T-helper 1 cell (primary cell): ENCODE measurements around the gene TLE4.
"Not testable (repeated sequence)": the region's sequence is repeated elsewhere in the genome, so short reads cannot be mapped to it uniquely, and the experiment has no call there.

Source experiments
- DNase-seq, 5 donors: peaks; one replicate each; pipeline ENCODE4 v3.0.0-alpha.2; 2012 to 2020

Gene TLE4

GRCh38 chr9:79638806-79639205 lies 67.0 kb downstream of the TLE4 start:
- no peak for DNase-seq

- DNase-seq: no peak
Measured at GRCh38 chr9:79639354-79639753, 67.6 kb downstream of the TLE4 start.

- not testable (repeated sequence) for DNase-seq
Measured at GRCh38 chr9:79640067-79640466, 68.3 kb downstream of the TLE4 start.

GRCh38 chr9:79641070-79641469 lies 69.3 kb downstream of the TLE4 start:
- no peak for DNase-seq

GRCh38 chr9:79642671-79643070 lies 70.9 kb downstream of the TLE4 start:
- DNase-seq: no peak

- no peak for DNase-seq
Measured at GRCh38 chr9:79644048-79644447, 72.3 kb downstream of the TLE4 start.

DNA sequence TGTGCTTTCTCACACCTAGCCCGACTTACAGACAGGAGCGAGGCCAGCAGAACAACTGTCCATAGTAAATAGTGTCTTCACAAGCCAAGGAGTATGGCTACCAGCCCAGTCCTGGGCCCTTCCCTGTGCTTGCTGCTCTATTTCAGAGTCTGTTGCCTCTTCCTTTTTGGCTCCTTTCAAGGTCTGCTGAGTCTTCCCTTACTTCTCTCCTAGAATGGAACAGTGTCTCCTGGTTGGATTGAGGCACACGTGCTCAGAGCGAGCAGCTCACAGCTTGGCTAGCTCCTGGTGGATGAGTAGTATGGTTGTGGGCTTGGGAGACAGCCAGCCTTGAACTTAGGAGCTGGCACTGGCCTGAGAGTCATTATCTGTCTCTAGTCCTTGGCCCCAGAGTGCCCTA lies 72.8 kb downstream of the TLE4 start:
- DNase-seq: no peak

GRCh38 chr9:79645110-79645509 lies 73.3 kb downstream of the TLE4 start:
- no peak for DNase-seq

DNA sequence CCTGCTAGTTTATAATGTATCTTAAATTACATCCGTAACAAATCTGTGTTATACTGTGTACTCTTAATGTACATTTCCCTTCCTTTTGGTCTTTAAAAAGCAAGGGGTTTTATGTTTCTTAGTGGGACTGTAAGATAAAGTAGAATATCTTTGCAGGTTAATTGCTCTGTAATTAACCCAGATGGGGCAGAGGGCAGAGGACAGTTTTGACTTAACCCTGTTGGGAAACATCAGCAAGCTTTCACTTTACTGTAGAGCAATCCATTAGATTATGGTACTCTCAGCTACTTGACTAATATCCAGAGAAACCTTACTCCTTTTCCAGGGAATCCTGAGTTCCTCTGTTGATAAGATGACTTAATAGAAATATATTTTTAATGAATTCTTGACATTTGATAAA lies 74.3 kb downstream of the TLE4 start:
- DNase-seq: no peak

DNA sequence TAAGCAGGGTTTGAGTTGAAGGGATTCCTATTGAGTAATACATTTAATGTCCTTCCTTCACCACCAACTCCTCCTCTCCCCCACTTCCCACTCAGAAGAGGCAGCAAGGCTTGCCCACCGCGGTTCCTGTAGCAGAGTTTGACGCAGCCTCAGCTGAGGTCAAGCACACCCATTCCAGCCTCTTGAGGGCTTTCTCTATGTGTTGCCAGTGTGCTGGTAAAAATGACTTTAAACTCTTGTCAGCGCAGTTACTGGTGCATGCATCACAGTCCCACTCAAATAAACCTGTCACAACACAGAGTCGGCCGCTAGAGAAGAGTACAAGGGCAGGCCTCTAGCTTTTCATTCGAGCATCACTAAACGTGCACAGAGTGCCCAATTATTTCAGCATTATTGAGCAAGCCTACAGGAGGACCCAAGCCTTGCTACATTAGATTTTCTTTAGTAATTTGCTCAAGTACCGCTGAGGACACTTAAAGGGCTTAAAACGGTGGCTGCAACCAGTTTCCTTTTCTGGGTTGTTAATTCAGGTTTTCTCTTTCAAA lies 79.6 kb downstream of the TLE4 start:
- no peak for DNase-seq

- no peak for DNase-seq
Measured at GRCh38 chr9:79652598-79652997, 80.8 kb downstream of the TLE4 start.

- not testable (repeated sequence) for DNase-seq
Measured at GRCh38 chr9:79654591-79655382, 83.0 kb downstream of the TLE4 start.

DNA sequence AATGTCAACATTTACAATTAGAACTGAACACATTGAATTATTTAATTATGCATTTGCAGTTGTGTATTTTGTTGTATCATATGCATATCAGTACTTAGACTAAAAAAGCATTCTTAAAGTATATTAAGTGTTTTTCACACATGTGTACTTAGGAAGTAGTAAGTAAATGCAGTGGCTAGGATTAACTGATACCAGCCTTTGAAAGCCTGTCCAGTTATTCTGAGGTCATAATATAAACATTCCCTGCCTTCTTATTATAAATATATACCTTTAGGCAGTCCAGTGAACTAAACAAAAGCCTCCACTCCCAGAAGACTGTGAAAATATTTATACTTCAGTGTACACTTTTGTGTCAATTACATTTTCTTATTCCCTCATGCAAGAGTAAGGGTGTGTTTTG lies 83.8 kb downstream of the TLE4 start:
- no peak for DNase-seq

GRCh38 chr9:79656169-79656568 lies 84.4 kb downstream of the TLE4 start:
- no peak for DNase-seq

GRCh38 chr9:79657891-79658290 lies 86.1 kb downstream of the TLE4 start:
- DNase-seq: no peak

DNA sequence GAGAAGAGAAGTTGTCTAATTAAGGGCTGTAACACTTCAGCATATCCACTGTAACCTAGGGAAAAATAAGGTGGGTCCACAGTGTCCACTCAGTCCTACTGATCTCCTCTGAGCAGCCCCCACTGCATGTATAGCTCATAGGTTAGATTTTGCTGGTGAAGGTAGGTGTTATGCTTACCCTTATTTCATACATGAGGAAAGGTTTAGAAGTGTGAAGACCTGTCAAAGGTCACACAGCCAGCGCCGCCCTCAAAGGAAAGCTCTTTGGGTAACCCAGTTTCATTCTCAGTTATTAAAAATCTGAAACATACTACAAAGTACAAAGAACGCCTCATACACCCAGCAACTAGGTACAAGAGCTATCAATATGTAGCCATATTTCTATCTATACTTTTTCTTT lies 87.2 kb downstream of the TLE4 start:
- no peak for DNase-seq

DNA sequence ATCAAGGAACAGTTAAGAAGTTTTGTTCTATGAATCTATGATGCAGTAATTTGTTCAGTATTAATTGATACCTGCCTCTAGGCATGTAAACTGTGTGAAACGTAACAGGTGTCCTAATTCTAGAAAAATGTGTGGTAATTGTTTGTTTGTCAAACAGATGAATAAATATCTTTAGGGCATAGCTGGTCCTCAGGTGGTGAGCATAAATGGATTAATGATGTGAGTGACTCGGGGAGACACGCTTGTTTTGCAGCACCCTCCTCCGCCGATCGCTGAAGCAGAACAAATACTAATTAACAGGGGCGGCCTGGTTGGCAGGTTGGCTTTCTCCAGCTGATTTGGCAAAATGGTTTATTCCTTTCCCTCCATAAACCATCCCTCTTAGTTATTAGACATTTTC lies 88.8 kb downstream of the TLE4 start:
- no peak for DNase-seq

GRCh38 chr9:79661279-79661678 lies 89.5 kb downstream of the TLE4 start:
- DNase-seq: no peak

DNA sequence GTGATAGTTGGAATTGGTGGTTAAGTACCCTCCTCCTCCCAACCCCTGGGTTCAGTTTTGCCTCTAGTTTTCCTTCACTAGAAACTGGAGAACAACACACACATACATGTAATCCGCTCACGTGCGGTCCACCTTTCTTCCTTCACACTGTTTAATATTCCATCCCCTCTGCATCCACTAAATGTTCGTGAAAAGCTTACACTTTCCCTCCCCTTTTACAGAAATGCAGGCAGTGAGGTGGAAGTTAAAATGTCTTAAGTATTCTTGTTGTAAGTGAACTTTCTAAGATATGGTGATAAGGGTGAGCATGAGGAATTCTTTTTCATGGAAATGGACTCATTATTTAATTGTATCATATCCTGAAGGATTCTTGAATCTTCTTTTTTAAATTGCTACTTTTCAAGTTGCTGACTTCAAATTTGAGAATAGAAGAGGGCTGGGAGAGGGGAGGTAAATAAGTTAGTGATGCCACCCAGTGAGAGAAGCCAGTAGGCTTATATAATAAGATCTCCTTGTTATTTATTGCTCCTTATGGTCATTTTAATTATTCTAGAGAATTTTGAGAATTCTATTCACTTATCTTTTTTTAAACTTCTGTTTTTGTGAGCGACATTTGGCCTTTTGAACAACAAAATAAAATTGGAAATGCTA lies 90.2 kb downstream of the TLE4 start:
- DNase-seq: no peak

DNA sequence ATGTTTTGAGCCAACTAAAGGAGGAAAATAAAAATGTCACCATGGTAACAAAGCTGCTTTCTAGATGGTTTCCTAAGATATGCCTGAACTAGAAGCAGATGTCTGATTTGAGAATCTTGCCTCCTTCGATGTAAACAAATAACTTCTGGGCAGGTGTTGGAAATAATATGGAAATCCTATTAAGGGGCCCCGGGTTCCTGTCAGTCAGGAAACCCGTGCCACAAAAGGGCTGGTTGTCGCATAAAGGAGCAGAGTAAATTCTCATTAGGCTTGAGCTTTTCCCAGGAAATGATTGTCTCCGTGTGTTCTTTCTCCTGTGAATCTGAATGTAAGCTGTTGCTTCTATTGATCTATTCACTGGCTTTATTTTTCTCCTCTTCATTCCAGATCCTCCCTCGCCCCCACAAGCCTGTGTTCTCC lies 90.8 kb downstream of the TLE4 start:
- DNase-seq: no peak

GRCh38 chr9:79663300-79663699 lies 91.5 kb downstream of the TLE4 start:
- DNase-seq: no peak

- DNase-seq: no peak
Measured at GRCh38 chr9:79663878-79664277, 92.1 kb downstream of the TLE4 start.

- no peak for DNase-seq
Measured at GRCh38 chr9:79664375-79664831, 92.6 kb downstream of the TLE4 start.

DNA sequence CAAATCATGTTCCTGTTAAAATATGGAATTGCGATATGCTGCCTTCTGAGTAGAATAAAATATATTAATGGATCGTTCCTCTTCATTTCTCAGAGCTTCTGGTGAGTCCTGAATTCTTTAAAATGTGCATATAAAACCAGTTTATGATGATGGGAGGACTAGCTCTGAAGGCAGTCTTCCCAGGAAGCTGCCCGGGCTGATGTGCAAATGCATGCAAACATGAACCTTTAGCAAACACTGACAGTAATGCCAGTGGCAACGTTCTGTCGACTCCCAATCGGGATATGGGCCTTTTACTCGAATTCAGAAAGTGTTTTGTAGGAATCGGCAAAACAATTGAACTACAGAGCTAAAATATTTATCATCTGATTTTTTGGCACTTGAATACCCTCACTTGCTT lies 93.6 kb downstream of the TLE4 start:
- no peak for DNase-seq
